Myocyte (in vitro differentiated cells): ENCODE results near the gene RSRP1. TPM values are rescaled to one million over a fixed set of nuclear protein-coding genes. Genes with fewer than 3 reads are reported as not detected.
A peak's percentile ranks its signal among the peaks of the same experiment; 100 is the strongest.

Experiments used
- DNase-seq: peaks from one replicate; pipeline ENCODE4 v3.0.0-alpha.2; 2012; ENCODE audit warnings: low read depth
- total RNA-seq: library from RNA; depleted of rRNA; stranded (reverse); fragments of >200 nt; gene quantifications from 2 replicates; pipeline ENCODE4 v1.2.3, GENCODE V29; 2014

RSRP1 gene
- total RNA-seq, 1 donor from 2014 or later: 83.7 TPM

- no peak for DNase-seq
Observed at GRCh38 chr1:25219661-25220251, 27.5 kb downstream of the RSRP1 start.

- DNase-seq: no peak
Observed at GRCh38 chr1:25217598-25218232, 29.5 kb downstream of the RSRP1 start.

- no peak for DNase-seq
Observed at GRCh38 chr1:25217015-25217414, 30.2 kb downstream of the RSRP1 start.

- no peak for DNase-seq
Observed at GRCh38 chr1:25216123-25216522, 31.1 kb downstream of the RSRP1 start.

GRCh38 chr1:25212725-25213124, 34.5 kb downstream of the RSRP1 start:
- DNase-seq: no peak

GRCh38 chr1:25210728-25211127, 36.5 kb downstream of the RSRP1 start:
- DNase-seq: no peak

GRCh38 chr1:25209516-25209915, 37.7 kb downstream of the RSRP1 start:
- DNase-seq: no peak

GRCh38 chr1:25208561-25209222, 38.6 kb downstream of the RSRP1 start:
- no peak for DNase-seq

- no peak for DNase-seq
Observed at GRCh38 chr1:25208092-25208491, 39.2 kb downstream of the RSRP1 start.

GRCh38 chr1:25206201-25206600, 41.1 kb downstream of the RSRP1 start:
- DNase-seq: no peak

GRCh38 chr1:25205786-25206185, 41.5 kb downstream of the RSRP1 start:
- DNase-seq: no peak

GRCh38 chr1:25204797-25205480, 42.3 kb downstream of the RSRP1 start:
- peak; percentile 58 for DNase-seq

- no peak for DNase-seq
Observed at GRCh38 chr1:25201006-25201405, 46.2 kb downstream of the RSRP1 start.

GRCh38 chr1:25199819-25200620, 47.2 kb downstream of the RSRP1 start:
- DNase-seq: peak; percentile 13

GRCh38 chr1:25198663-25199252, 48.5 kb downstream of the RSRP1 start:
- DNase-seq: peak; percentile 83

GRCh38 chr1:25197982-25198662, 49.1 kb downstream of the RSRP1 start:
- no peak for DNase-seq

GRCh38 chr1:25197235-25197975, 49.8 kb downstream of the RSRP1 start:
- DNase-seq: no peak

GRCh38 chr1:25196830-25197229, 50.4 kb downstream of the RSRP1 start:
- no peak for DNase-seq

GRCh38 chr1:25195835-25196234, 51.4 kb downstream of the RSRP1 start:
- DNase-seq: no peak
